ENCODE measurements around the gene ZNF135.

ZNF135 gene

GRCh38 chr19:58096884-58097283, 37.8 kb downstream of the ZNF135 start:
- DNase-seq: no peak

GRCh38 chr19:58097349-58097748, 38.3 kb downstream of the ZNF135 start:
- DNase-seq: no peak

DNA sequence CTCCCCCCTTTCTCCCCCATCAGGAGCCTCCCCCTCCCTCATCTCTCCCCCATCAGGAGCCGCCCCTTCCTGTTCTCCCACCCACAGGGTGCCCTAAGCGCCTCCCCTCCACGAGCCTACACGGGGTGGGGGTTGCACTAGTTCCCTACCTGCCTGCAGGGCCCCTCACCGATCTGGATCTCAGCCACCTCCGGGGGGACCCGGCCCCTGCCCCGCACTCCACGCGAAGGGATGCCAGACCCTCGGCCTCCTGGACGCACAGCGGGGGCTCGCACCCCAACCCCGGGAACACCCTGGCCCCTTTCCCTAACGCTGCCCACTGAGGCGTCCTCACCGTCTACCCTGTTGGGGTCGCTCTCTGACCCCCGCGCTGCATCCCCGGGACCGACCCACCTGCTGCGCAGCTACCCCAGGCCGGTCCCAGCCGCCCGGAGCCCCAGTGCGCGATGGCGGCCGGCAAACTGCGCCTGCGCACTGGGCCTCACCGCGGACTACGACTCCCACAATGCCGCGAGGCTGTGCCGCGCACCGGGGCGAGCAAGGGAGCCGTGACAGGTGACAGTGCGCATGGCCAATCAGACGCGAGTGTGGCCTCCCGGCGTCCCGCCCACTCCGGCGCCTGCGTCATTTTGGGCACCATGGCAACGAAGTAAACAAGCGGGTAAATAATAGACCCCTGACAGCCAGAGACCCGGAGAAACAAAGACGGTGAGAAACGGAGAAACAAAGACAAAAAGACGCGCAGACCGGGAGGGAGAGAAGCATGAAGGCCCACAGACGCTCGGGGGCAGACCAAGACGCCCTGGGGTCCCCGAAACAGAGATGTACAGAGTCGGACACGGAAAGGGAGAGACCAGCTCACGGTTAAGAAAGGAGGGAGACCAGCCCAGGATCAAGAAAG, 38.9 kb downstream of the ZNF135 start, which contains the start of gene ZSCAN18:
Gene ZSCAN18, minus strand, starts transcription at position 451 of the 901 bp plus-strand sequence. CDS start 7,964 bp downstream, outside the sequence.
- peak; percentile 95 for DNase-seq

GRCh38 chr19:58098682-58098998, 39.6 kb downstream of the ZNF135 start:
- no peak for DNase-seq

DNA sequence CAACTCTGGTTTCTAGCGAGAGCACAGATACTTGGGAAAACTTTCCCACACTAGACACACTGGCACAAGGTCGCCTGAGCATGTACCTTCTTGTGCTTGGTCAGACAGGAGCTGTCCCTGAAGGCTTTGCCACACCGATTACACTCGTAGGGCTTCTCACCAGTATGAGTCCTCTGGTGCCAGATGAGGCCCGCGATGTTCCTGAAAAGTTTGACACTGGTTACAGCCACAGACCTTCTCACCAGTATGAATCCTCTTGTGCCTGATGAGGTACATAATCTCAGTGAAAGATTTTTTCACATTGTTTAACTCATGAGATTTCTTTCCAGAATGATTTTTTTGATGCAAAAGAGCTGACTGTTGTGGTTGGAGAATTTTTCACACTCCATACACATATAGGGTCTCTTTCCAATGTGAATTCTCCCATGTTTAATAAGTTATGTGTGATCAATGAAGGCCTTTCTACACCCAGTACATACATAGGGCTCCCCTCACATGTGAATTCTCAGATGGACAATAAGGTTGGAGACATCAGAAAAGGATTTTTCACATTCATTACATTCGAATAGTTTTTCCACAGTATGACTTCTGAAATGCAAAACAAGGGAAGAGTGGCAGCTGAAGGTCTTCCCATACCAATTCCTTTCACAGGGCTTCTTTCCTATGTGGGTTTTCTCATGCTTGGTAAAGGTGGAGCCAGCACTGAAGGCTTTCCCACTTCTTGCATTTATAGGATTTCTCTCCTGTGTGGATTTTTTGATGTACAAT, 48.9 kb downstream of the ZNF135 start:
- no peak for DNase-seq

GRCh38 chr19:58108546-58108817, 49.4 kb downstream of the ZNF135 start:
- DNase-seq: no peak

- DNase-seq: no peak
Measured at GRCh38 chr19:58117841-58118575, 58.9 kb downstream of the ZNF135 start.

DNA sequence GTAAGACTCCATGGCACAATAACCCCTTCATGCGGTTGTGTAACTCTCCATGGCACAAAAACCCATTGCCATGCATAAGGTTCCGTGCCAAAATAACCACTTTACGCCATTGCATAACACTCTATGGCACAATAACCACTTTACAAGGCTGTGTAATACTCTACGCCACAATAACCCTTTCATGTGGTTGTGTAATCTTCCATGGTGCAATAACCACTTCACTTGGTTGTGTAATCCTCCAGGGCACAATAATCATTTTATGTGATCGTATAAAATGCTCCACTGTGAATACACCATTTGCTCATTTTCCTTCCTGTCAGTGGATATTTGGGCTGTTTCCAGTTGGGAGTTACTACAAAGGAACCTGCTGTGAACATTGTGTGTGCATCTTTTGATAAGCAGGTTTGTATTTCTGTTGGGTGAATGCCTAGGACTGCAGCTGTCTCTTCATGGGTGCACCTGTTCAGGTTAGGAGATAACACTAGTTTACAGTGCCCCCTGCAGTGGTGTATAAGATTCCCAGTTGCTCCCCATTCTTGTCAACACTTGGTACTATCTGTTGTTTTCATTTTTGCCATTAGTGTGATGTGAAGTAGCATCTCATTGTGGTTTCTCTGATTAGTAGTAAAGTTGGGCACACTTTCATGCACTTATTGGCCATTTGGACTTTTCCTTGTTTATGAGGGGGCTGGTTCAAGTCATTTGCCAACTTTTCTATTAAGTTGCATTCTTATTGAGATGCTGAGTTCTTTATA, 60.1 kb downstream of the ZNF135 start:
- DNase-seq: no peak

Data from activated naive CD4-positive, alpha-beta T cell treated with Interleukin-2 at 50 U/mL for 16 hours (primary cell).